HG02759 (cell line): ENCODE data around the gene MTIF3.

ENCODE experiments used
- ATAC-seq: cut with Tn5 transposase; IDR thresholded peaks from one replicate; pipeline ENCODE4 v1.9.1; 2021; ENCODE audit warnings: mild to moderate bottlenecking, moderate library complexity; ENCODE audit not compliant: unreplicated experiment

MTIF3 gene, protein sequence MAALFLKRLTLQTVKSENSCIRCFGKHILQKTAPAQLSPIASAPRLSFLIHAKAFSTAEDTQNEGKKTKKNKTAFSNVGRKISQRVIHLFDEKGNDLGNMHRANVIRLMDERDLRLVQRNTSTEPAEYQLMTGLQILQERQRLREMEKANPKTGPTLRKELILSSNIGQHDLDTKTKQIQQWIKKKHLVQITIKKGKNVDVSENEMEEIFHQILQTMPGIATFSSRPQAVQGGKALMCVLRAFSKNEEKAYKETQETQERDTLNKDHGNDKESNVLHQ

GRCh38 chr13:27449936-27450828 is at the start of gene MTIF3:
TSS of gene MTIF3 (minus strand) at chr13:27450564. CDS start at chr13:27440448, 10,116 bp downstream.
- peak; percentile 88 for ATAC-seq

DNA sequence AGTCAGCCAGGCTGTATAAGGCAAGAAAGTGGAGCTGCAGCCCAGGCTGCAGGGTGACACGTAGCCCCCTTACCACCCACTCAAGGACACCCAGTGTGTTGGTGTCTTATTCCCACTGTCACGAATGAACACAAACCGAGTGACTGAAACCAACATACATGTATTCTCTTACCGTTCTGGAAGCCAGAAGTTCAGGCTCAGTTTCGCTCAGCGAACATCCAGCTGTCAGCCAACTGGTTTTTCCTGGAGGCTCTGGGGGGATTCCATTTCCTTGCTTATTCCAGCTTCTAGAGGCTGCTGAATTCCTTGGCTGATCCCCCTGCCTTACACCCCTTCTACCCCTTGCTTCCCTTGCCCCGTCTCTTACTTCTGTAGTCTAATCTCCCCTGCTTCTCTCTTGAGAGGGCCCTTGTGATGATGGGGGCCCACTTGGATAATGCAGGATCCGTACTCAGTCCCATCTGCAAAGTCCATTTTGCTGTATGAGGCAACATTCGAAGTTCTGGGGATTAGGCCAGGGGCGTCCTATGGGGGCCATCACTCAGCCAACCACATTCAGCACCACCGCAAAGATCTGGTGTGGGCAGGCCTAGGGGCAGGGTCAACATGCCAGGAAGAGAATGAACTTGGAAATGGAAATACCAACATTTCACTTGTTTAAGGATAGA is 47.3 kb upstream of the MTIF3 start:
- no peak for ATAC-seq

DNA sequence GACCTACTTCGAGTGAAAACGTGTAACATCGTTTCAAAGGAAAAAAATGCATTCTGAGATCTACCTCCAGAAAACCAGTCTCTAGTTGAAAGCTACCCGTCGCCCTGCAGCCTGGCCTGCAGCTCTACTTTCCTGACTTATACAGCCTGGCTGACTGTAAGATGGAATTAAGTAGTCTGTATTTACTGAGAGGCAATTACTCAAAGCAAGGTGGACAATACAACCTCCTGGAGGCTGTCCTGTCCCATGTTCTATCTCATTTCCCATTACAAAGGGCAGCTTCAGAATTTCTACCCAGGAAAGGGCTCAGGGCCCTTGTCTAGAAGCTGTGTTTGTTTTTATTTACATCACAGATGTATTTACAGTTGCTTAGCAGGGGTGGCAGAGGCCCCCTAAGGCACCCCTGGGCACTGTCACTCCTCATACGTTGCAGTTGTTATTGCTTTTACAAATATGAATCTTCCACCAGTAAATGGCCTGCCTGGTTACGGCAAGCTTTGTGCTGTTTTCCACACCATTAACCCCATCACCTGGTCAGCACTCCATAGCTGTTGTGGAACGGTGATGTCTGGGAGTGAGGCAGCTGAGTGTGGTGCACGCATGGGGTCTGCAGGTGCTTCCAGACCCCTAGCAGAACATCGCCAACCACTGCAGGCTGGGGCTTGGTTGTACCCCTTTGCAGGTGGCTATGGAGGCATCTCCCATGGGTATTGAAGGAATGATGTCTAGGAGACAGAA is 46.3 kb upstream of the MTIF3 start:
- ATAC-seq, result no peak

GRCh38 chr13:27496006-27496405 is 45.6 kb upstream of the MTIF3 start:
- ATAC-seq, result no peak

GRCh38 chr13:27495551-27495950 is 45.2 kb upstream of the MTIF3 start:
- no peak for ATAC-seq

DNA sequence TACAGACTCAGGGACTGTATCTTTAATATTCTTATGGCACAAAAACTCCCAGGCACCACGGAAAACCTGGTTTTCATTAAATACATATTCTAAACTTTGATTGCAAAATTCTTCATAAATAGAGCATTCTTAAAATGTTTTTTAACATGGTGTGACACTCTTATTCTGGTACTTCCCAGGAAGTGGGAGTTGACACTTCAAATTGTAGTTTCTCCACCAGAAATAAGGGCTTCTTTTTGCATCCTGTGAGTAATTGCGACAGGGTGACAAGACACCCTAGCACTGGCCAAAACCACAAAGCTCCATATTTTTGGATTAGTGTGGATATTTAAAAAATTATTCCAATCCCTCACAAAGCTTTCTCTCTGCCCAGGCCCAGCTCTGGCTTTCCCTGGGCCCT is 43.6 kb upstream of the MTIF3 start:
- ATAC-seq, result no peak

- no peak for ATAC-seq
Observed at GRCh38 chr13:27489456-27489855, 39.1 kb upstream of the MTIF3 start.

- ATAC-seq, result no peak
Observed at GRCh38 chr13:27487776-27488175, 37.4 kb upstream of the MTIF3 start.

DNA sequence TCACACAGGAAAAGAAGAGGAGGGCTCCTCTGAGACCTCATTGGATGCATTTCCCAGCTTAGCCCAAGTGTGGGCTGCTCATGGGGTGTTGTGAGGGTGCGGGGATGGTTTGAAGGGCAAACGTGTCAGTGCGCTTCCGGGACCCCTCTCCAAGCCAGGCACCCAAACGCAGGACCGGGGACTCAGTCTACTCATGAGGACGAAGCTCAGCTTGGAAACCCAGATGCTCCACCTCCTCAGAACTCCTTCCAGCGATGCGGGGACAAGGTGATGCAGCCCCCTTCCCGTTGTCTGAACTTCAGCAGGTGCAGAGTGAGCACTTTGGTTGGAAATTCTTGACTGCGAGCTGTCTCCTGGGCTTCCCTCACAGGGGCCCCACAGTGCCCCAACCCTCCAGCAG is 33.1 kb upstream of the MTIF3 start:
- peak; percentile 9 for ATAC-seq

GRCh38 chr13:27482983-27483382 is 32.6 kb upstream of the MTIF3 start:
- peak; percentile 99 for ATAC-seq

GRCh38 chr13:27481766-27482165 is 31.4 kb upstream of the MTIF3 start:
- ATAC-seq, result no peak

DNA sequence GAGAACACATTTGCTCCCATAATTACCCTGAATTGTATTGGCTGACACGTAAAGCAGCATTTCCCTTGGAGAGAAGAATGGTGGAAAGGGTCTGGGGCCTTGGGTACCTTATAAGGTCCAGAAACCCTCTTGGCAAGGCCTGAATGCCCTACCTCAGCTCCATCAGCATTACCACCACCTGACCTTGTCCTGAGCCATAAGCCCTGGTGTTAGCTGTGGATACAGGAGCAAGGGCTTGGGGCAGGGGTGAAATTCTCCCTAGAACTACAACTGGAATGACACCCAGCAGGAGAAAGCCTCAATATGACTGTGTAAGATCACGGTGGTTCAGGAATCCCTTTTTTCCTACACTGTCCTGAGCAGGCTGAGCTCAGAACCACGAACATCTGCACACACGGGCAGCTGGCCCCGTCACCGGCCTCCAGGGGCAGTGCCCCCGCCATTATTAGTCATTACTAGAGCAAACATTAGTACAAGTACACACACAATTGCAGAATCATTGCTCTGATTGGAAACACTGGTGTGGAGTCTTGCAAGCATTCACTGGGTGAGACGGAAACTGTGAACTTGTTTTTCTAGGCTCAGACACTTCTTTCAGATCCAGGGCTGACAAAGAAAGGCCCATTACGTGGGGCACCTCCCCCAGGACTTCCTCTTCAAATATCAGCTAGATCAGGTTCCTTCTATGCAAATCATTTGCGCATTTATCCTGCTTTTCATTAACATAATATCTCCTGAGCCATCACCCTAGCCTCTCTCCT is 26.8 kb upstream of the MTIF3 start:
- peak; percentile 81 for ATAC-seq

DNA sequence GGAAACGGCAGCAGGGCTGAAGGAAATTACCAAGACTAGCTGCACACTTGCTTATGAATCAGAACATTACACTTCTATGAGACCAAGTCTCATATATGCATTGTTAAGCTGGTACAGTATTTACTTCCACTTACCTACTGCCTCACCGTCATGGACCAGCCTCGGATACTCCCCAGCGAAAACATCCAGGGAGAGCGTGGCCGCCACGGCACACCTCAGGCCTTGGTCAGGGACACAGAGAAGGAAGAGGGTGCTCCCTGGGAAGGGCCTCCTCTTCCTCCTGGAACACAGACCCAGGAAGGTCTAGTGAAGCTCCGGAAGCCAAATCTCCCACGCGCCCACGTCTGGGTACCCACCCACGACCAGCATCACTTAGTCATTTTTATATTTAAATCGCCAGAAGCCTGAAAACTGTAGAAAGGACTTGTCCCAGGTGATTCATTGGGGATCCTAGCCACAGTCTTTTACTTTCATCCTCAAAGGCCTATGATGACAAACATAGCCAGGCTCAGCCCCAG is 24.4 kb upstream of the MTIF3 start:
- no peak for ATAC-seq

DNA sequence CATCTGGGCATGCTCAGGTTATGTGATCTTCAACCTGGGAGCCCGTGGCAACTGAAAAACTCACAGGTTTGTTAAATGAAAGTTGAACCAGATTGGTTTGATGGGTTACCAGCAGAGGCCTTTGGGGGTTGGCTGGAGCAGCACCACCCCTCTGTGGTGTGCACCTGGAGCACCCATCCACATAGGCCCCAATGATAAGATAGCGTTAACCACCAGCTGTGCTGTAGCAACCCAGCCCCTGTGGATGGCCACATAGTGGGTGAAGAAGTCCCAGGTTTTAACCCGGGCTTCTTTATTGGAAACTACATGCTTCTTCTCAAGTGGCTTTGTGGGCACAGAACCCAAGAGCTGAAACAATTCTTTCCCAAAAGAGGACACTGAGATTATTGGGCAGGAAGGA is 22.6 kb upstream of the MTIF3 start:
- no peak for ATAC-seq

DNA sequence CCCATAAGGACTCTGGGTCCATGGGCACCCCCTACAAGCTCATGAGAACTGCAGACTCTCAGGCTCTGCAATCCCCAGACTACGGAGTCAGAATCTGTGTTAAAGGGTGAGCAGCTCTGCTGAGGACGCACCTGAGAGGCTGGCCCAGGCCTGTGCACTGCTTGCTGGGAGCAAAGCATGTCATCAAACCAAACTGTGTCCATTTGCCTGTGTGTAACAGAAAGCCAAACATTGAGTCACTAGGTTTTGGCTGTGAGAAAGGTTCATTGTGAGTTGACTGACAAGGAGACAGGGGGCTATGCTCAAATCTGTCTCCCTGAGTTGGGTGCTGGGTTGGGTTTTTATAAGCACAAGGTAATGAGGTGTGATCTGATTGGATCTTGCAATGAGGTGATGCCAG is 22.1 kb upstream of the MTIF3 start:
- no peak for ATAC-seq

DNA sequence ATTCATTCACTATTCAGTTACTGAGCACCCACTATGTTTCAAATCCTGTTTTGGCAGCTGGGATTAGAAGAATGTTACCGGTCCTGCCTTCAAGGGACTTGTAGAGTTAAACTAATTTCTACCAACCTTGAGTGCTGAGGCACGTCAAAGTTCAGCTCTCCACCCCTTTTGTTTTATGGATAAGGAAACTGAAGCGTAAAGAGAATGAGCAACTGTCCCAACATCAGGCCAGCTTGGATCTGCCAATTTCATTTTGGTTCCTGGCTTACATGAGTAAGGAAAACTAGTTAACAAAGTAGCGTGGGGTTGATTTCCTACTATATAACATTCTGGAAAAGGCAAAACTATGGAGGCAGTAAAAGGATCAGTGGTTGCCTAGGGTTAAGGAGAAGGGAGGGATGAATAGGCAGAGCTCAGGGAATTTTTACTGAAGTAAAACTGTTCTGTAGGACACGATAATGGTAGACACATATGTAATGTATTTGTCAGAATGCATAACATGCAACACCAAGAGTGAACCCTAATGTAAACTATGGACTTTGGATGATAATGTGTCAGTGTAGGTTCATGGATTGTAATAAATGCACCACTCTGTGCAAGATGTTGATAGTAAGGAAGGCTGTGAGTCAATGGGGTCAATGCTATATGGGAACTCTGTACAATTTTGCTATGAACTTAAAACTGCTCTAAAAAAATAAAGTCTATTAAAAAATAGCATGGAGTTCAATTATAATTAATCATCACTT is 19.9 kb upstream of the MTIF3 start:
- no peak for ATAC-seq

GRCh38 chr13:27466513-27466912 is 16.1 kb upstream of the MTIF3 start:
- no peak for ATAC-seq

DNA sequence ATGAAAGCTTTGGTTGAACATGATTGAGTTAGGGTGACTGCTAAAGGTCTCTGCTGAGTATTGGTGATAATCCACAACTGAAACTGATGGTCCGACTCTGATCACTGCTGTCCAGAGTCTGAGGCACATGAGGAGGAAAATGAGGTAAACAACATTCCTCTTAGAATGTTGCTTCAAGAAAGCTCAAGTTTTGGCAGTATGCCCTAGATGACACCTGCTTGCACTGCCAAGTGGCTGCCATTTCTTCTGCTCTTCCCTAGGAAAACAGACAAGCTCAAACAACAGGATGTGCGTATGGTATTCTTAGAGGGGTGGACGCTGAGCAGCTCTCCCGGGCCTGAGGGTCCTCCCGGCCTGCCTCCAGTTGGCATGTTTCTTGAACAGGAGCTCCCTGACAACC is 15.2 kb upstream of the MTIF3 start:
- ATAC-seq, result no peak

GRCh38 chr13:27463500-27463899 is 13.1 kb upstream of the MTIF3 start:
- no peak for ATAC-seq
